Activated CD4-positive, alpha-beta T cell treated with anti-CD3 and anti-CD28 coated beads for 1 hour (primary cell): ENCODE measurements around the gene SLC6A5.

ENCODE experiments used
- DNase-seq: peaks from one replicate; pipeline ENCODE4 v3.0.0-alpha.2; 2020

Gene SLC6A5

GRCh38 chr11:20597154-20597679 lies 2.2 kb upstream of the SLC6A5 start:
- no peak for DNase-seq

GRCh38 chr11:20597680-20598484 lies 1.5 kb upstream of the SLC6A5 start:
- DNase-seq, result no peak

- DNase-seq, result no peak
Measured at GRCh38 chr11:20598492-20598891, 916 bp upstream of the SLC6A5 start.

- DNase-seq, result no peak
Measured at GRCh38 chr11:20600020-20600346, 575 bp downstream of the SLC6A5 start.

GRCh38 chr11:20600551-20600950 lies 1.1 kb downstream of the SLC6A5 start:
- DNase-seq, result no peak

- no peak for DNase-seq
Measured at GRCh38 chr11:20601221-20601914, 2.0 kb downstream of the SLC6A5 start.

- no peak for DNase-seq
Measured at GRCh38 chr11:20604295-20604803, 4.9 kb downstream of the SLC6A5 start.

GRCh38 chr11:20604864-20605601 lies 5.6 kb downstream of the SLC6A5 start:
- no peak for DNase-seq

GRCh38 chr11:20605602-20606091 lies 6.2 kb downstream of the SLC6A5 start:
- DNase-seq, result no peak

- no peak for DNase-seq
Measured at GRCh38 chr11:20608934-20609333, 9.5 kb downstream of the SLC6A5 start.

- DNase-seq, result peak; percentile 16
Measured at GRCh38 chr11:20609727-20610707, 10.6 kb downstream of the SLC6A5 start.

GRCh38 chr11:20610825-20611224 lies 11.4 kb downstream of the SLC6A5 start:
- no peak for DNase-seq

GRCh38 chr11:20611445-20611844 lies 12.0 kb downstream of the SLC6A5 start:
- no peak for DNase-seq

GRCh38 chr11:20611892-20612291 lies 12.5 kb downstream of the SLC6A5 start:
- DNase-seq, result no peak

- DNase-seq, result no peak
Measured at GRCh38 chr11:20612416-20612815, 13.0 kb downstream of the SLC6A5 start.

GRCh38 chr11:20616920-20617319 lies 17.5 kb downstream of the SLC6A5 start:
- no peak for DNase-seq

GRCh38 chr11:20617346-20618005 lies 18.1 kb downstream of the SLC6A5 start:
- DNase-seq, result no peak

- no peak for DNase-seq
Measured at GRCh38 chr11:20618083-20618482, 18.7 kb downstream of the SLC6A5 start.

- DNase-seq, result no peak
Measured at GRCh38 chr11:20620988-20621387, 21.6 kb downstream of the SLC6A5 start.

GRCh38 chr11:20621679-20622078 lies 22.3 kb downstream of the SLC6A5 start:
- DNase-seq, result no peak

- DNase-seq, result no peak
Measured at GRCh38 chr11:20623252-20623651, 23.8 kb downstream of the SLC6A5 start.
